Aorta (tissue), 5 donors: ENCODE data around the gene CHTOP. TPM values are rescaled to one million over a fixed set of nuclear protein-coding genes. Genes with fewer than 3 reads are reported as not detected.

Source experiments
- ATAC-seq: fragments of 200-7000 bp; cut with Tn5 transposase; one replicate; pipeline ENCODE4 v1.9.1; 2022; ENCODE audit warnings: moderate library complexity; ENCODE audit not compliant: low FRiP score
- DNase-seq, 2 donors: peaks; one replicate each; pipeline ENCODE4 v3.0.0-alpha.2; 2020
- H3K27ac ChIP-seq, 2 donors: one replicate each; pipeline ENCODE4 v1.5.1; 2013; ENCODE audit warnings: low read length in 2 of 2, mild to moderate bottlenecking in 2 of 2, moderate library complexity in 2 of 2, control low read depth in 1 of 2, inconsistent platforms in 1 of 2, low read depth in 1 of 2
- H3K27me3 ChIP-seq, 2 donors: one replicate each; pipeline ENCODE4 v1.6.1; 2013; ENCODE audit warnings: control low read depth in 1 of 2, low read length in 1 of 2, mild to moderate bottlenecking in 1 of 2, moderate library complexity in 1 of 2; ENCODE audit not compliant: insufficient read depth in 2 of 2, control insufficient read depth in 1 of 2
- H3K36me3 ChIP-seq, 2 donors: one replicate each; pipeline ENCODE4 v1.6.1; 2013; ENCODE audit warnings: control low read depth in 1 of 2, low read length in 1 of 2, mild to moderate bottlenecking in 1 of 2; ENCODE audit not compliant: insufficient read depth in 2 of 2, control insufficient read depth in 1 of 2
- H3K4me1 ChIP-seq, 2 donors: one replicate each; pipeline ENCODE4 v1.6.1; 2013; ENCODE audit warnings: low read length in 2 of 2, control low read depth in 1 of 2, mild to moderate bottlenecking in 1 of 2, moderate library complexity in 1 of 2; ENCODE audit not compliant: insufficient read depth in 2 of 2, control insufficient read depth in 1 of 2
- H3K4me3 ChIP-seq, 2 donors: one replicate each; pipeline ENCODE4 v1.5.1; 2013; ENCODE audit warnings: low read length in 2 of 2, control low read depth in 1 of 2, mild to moderate bottlenecking in 1 of 2
- H3K9me3 ChIP-seq: one replicate; pipeline ENCODE4 v1.6.1; 2013; ENCODE audit warnings: mild to moderate bottlenecking, low read length; ENCODE audit not compliant: control insufficient read depth
- WGBS, 2 donors: extraction: QIAGEN DNeasy Blood & Tissue Kit; methylation state at CpG; one replicate each; pipeline ENCODE4 v1.1.7; 2013; 5-methylcytosine and 5-hydroxymethylcytosine counted together
- intact Hi-C, 2 donors: fragments of 100-400 bp; cut with DNase I; formaldehyde crosslinking; loops; one replicate each; pipeline versions ENCODE4 v1.14.2 to v1.15.0; 2022
- polyA plus RNA-seq, 2 donors: library from polyadenylated mRNA; stranded (reverse); fragments of 200-250 nt; gene quantifications; one replicate each; pipeline ENCODE4 v1.2.3, GENCODE V29; 2013
- total RNA-seq, 2 donors: library from RNA; stranded (reverse); fragmentation: NEBNext Ultra II Directional; extraction: Animal tissue kit (Norgen Biotek cat#: 25700); gene quantifications; one replicate each; pipeline ENCODE4 v1.2.1, GENCODE V29; 2021
- donor health status: healthy with polysubstance abuse.
- donor health status: Bipolar disorder and iron deficiency.
- donor health status: DM: no; HTN: no; CAD: no.
- donor health status: DM: no; HTN: no; CAD: no.
- donor health status: DM: yes; HTN: yes; CAD: no.

The CHTOP gene
- total and polyA plus RNA-seq, 4 donors, result 34.4 to 57.0 (median 53.0) TPM

- Histone ChIP-seq H3K27ac (no peak overlapping the region), H3K4me1 (no peaks in the 10 kb centered on the region), H3K4me3 (no peak overlapping the region), H3K36me3 (no peaks in the 10 kb centered on the region), H3K27me3 (no peaks in the 10 kb centered on the region), H3K9me3 (no peaks in the 10 kb centered on the region)
- 81 to 92% methylated on average over 3 of the region's 3 CpGs for WGBS, 2 donors
- ATAC-seq, result no peak
- intact Hi-C loops, result no loop called here
- peak in 1 of 2 donors; percentile 14 for DNase-seq
Measured at GRCh38 chr1:153655333-153655732, 21.5 kb downstream of the CHTOP start.

DNA sequence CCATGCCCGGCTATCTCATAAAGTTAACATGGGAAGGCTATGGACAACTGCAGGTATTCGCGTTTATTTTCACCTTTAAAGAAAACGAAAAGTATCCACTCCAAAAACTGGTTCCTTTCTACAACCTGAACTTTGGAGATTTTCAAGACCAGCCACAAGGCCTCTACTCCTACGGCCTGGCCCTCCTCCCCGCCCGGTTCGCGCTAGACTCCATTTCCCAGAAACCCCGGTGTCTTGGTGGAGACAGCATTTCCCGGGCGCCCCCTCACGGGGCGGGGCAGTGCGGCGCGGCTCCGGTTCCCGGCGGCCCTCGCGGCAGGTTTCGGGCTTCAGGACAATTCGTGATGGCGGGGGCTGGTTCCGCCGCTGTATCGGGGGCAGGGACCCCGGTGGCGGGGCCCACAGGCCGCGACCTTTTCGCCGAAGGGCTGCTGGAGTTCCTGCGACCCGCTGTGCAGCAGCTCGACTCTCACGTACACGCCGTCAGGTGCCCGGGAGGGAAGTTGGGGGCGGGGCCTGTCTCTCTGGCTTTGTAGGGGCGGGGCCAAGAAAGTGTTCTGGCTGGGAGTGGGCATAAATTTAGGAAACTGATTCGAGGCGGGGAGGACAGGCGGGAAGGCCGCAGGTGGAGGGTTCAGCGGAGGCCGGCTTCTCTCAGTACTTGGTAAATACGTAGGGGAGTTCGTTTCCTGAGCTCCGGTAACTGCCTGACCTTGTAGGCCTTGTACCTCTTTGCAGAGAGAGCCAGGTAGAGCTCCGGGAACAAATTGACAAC lies 24.7 kb downstream of the CHTOP start, which contains the start of gene SNAPIN:
TSS of gene SNAPIN (plus strand) at position 304 of the 775 bp plus-strand sequence. CDS start at position 345, 41 bp downstream.
- H3K9me3 ChIP-seq, result no peaks in the 10 kb centered on the region
- intact Hi-C loops, result no loop called here
- WGBS, 2 donors, result 2 to 3% methylated on average over 52 to 53 of the region's 53 CpGs
- H3K27ac ChIP-seq, result peak within 1 kb of the TSS in 1 of 2 donors; percentile 81
- H3K36me3 ChIP-seq, result peaks cover 0 to 9% of the 10 kb centered on the region in 2 donors
- no peaks in the 10 kb centered on the region for H3K27me3 ChIP-seq
- H3K4me3 ChIP-seq, result peak within 1 kb of the TSS; percentile 71 to 73
- DNase-seq (peak; percentile 96 to 98), ATAC-seq (peak; percentile 98)
- H3K4me1 ChIP-seq, result no peaks in the 10 kb centered on the region

- ATAC-seq (no peak), DNase-seq (no peak)
- intact Hi-C loops, result no loop called here
- Histone ChIP-seq H3K9me3 (no peaks in the 10 kb centered on the region), H3K36me3 (peaks cover under 1 to 9% of the 10 kb centered on the region in 2 donors), H3K27ac (peak overlapping the region in 1 of 2 donors; percentile 81), H3K4me3 (peak overlapping the region; percentile 71 to 73), H3K4me1 (no peaks in the 10 kb centered on the region), H3K27me3 (no peaks in the 10 kb centered on the region)
- 28 to 32% methylated on average over 8 of the region's 8 CpGs for WGBS, 2 donors
Measured at GRCh38 chr1:153659175-153659534, 25.3 kb downstream of the CHTOP start.

DNA sequence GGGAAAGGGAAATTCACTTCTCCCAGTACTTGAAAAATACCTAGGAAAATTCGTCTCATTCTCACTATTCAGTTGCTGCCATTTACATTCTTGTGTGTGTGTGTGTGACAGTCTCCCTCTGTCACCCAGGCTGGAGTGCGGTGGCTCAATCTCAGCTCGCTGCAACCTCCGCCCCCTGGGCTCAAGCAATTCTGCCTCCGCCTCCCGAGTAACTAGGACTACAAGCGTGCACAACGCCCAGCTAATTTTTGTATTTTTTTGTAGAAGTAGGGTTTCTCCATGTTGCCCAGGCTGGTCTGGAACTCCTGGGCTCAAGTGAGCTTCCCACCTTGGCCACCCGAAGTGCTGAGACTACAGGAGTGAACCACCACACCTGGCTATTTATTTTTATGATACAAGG lies 25.8 kb downstream of the CHTOP start:
- DNase-seq, result peak in 1 of 2 donors; percentile 32
- no peak for ATAC-seq
- Histone ChIP-seq H3K36me3 (peaks cover 2 to 9% of the 10 kb centered on the region in 2 donors), H3K4me1 (no peaks in the 10 kb centered on the region), H3K27ac (no peak overlapping the region), H3K9me3 (no peaks in the 10 kb centered on the region), H3K27me3 (no peaks in the 10 kb centered on the region), H3K4me3 (no peak overlapping the region)
- intact Hi-C loops, result no loop called here
- WGBS, 2 donors, result 65 to 69% methylated on average over 9 of the region's 9 CpGs

GRCh38 chr1:153661111-153661708 lies 27.3 kb downstream of the CHTOP start:
- H3K27me3 ChIP-seq, result no peaks in the 10 kb centered on the region
- peak in 1 of 2 donors; percentile 9 for DNase-seq

GRCh38 chr1:153662269-153662668 lies 28.4 kb downstream of the CHTOP start:
- H3K36me3 ChIP-seq, result peaks cover 9 to 10% of the 10 kb centered on the region in 2 donors
- 29 to 38% methylated on average over 2 of the region's 2 CpGs for WGBS, 2 donors

More at GRCh38 chr1:153661111-153661708, 27.3 kb downstream of the CHTOP start:
- no peaks in the 10 kb centered on the region for H3K9me3 ChIP-seq
- intact Hi-C loops, result no loop called here
- H3K36me3 ChIP-seq, result peaks cover 9% of the 10 kb centered on the region in 2 donors
- H3K27ac ChIP-seq, result no peak overlapping the region
- H3K4me1 ChIP-seq, result no peaks in the 10 kb centered on the region
- 53 to 57% methylated on average over 9 of the region's 9 CpGs for WGBS, 2 donors
- ATAC-seq, result no peak
- H3K4me3 ChIP-seq, result no peak overlapping the region

DNA sequence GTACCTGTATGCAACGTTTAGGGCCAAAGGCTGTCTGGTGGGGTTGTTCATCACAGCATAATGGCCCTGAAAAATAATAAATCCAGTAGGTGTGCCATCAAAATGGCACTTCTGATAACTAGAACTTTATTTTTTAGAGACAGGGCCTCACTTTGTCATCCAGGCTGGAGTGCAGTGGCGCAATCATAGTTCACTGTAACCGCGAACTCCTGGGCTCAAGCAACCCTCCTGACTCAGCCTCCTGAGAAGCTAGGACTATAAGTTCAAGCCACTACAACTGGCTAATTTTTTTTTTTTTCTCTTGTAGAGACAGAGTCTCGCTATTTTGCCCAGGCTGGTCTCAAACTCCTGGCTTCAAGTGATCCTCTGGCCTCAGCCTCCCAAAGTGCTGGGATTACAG lies 29.3 kb downstream of the CHTOP start:
- intact Hi-C loops, result no loop called here
- no peak overlapping the region for H3K27ac ChIP-seq
- H3K27me3 ChIP-seq, result no peaks in the 10 kb centered on the region
- H3K36me3 ChIP-seq, result peaks cover 9 to 11% of the 10 kb centered on the region in 2 donors
- H3K9me3 ChIP-seq, result no peaks in the 10 kb centered on the region
- no peak for ATAC-seq
- no peaks in the 10 kb centered on the region for H3K4me1 ChIP-seq
- peak in 1 of 2 donors; percentile 19 for DNase-seq
- 77 to 79% methylated on average over 5 of the region's 5 CpGs for WGBS, 2 donors
- H3K4me3 ChIP-seq, result no peak overlapping the region

More at GRCh38 chr1:153662269-153662668, 28.4 kb downstream of the CHTOP start:
- no peaks in the 10 kb centered on the region for H3K4me1 ChIP-seq
- no peak overlapping the region for H3K4me3 ChIP-seq
- H3K27me3 ChIP-seq, result no peaks in the 10 kb centered on the region
- no peaks in the 10 kb centered on the region for H3K9me3 ChIP-seq
- ATAC-seq, result no peak
- DNase-seq, result no peak
- intact Hi-C loops, result no loop called here
- no peak overlapping the region for H3K27ac ChIP-seq

DNA sequence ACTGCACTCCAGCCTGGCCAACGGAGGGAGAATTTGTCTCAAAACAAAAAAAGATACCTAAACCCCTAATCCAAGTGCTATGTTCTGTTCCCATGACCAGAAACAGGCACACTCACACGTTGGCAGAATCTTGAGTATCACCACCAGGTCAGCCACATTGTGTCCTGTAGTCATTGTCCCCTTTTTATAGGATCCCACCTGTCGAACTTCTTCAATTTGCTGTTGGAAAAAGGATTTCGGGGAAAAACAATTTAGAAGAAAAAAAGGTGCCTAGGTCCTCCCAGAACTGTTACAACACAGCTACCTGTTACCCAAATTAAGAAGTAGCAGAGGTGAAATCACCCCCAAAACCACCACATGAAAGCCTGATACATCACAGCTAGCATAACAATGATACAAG lies 33.6 kb downstream of the CHTOP start:
- Histone ChIP-seq H3K4me1 (no peaks in the 10 kb centered on the region), H3K9me3 (no peaks in the 10 kb centered on the region), H3K36me3 (peaks cover 6 to 9% of the 10 kb centered on the region in 2 donors), H3K4me3 (no peak overlapping the region), H3K27ac (no peak overlapping the region), H3K27me3 (no peaks in the 10 kb centered on the region)
- ATAC-seq, result no peak
- intact Hi-C loops, result no loop called here
- no peak for DNase-seq
- WGBS, 2 donors, result 77 to 82% methylated on average over 4 of the region's 4 CpGs
